HL-60 (cell line): ENCODE measurements around the gene MUC22.

Experiments
- CTCF ChIP-seq: IDR thresholded peaks from one replicate; pipeline ENCODE4 v1.5.1; 2011; ENCODE audit warnings: low read length, control low read depth, inconsistent platforms; ENCODE audit not compliant: insufficient read depth
- GABPA ChIP-seq: IDR thresholded peaks from 2 replicates; pipeline ENCODE4 v1.6.1; 2012; ENCODE audit warnings: low read depth
- POLR2AphosphoS5 ChIP-seq: IDR thresholded peaks from 2 replicates; pipeline ENCODE4 v1.6.1; 2012; ENCODE audit warnings: low read depth
- REST ChIP-seq: IDR thresholded peaks from 2 replicates; pipeline ENCODE4 v1.6.1; 2012; ENCODE audit warnings: low read depth; ENCODE audit not compliant: insufficient replicate concordance
- SPI1 ChIP-seq: IDR thresholded peaks from 2 replicates; pipeline ENCODE4 v1.6.1; 2012; ENCODE audit warnings: low read depth, mild to moderate bottlenecking, borderline replicate concordance

GRCh38 chr6:31053873-31054272 lies 43.6 kb downstream of the MUC22 start:
- TF ChIP-seq CTCF (no peak), SPI1 (no peak), POLR2AphosphoS5 (no peak), REST (no peak), GABPA (no peak)
